ENCODE measurements around the gene SKP1. TPM values are rescaled to one million over a fixed set of nuclear protein-coding genes. Genes with fewer than 3 reads are reported as not detected.

Gene SKP1
- total RNA-seq, 1 donor: 40.7 TPM

Small RNAs within 50 kb of the gene (small RNA-seq; reads per million reads assigned to genes)
- not detected for gene MIR3661

Other genes starting within 250 kb of the SKP1 start
- gene C5orf15, start 208.3 kb downstream of the SKP1 start, total RNA-seq: 26.7 TPM
- gene VDAC1, start 172.0 kb downstream of the SKP1 start, total RNA-seq: 87.0 TPM
- 0.81 TPM for gene TCF7, start 62.3 kb downstream of the SKP1 start, total RNA-seq
- 234 TPM for gene PPP2CA, start 49.1 kb upstream of the SKP1 start, total RNA-seq
- 0.54 TPM for gene CDKL3, start 190.2 kb upstream of the SKP1 start, total RNA-seq
- 12.9 TPM for gene UBE2B, start 194.6 kb upstream of the SKP1 start, total RNA-seq
- gene CDKN2AIPNL, start 234.9 kb upstream of the SKP1 start, total RNA-seq: 17.8 TPM